ENCODE results near the gene DYNC1H1. TPM values are rescaled to one million over a fixed set of nuclear protein-coding genes. Genes with fewer than 3 reads are reported as not detected.

Gene DYNC1H1
- total RNA-seq, 2 donors from 2014 or later, result 345 to 359 TPM

- no peak for DNase-seq
- intact Hi-C loops (cut with DNase I), result no loop called here
- Histone ChIP-seq H3K27me3 (no peaks in the 10 kb centered on the region), H3K27ac (no peak overlapping the region), H3K4me3 (no peak overlapping the region), H3K9ac (ENCODE audit: low read depth in 2 of 2, low read length in 2 of 2) (no peak overlapping the region), H3K9me3 (no peaks in the 10 kb centered on the region), H3K36me3 (peaks cover 30% of the 10 kb centered on the region), H3K4me1 (no peaks in the 10 kb centered on the region)
- TF ChIP-seq CTCF (IDR thresholded peaks at IDR 0.05), result no peak
Observed at GRCh38 chr14:102029956-102030355, 65.6 kb downstream of the DYNC1H1 start.

GRCh38 chr14:102033241-102033640 is 68.9 kb downstream of the DYNC1H1 start:
- Histone ChIP-seq H3K9me3 (no peaks in the 10 kb centered on the region), H3K9ac (ENCODE audit: low read depth in 2 of 2, low read length in 2 of 2) (no peak overlapping the region), H3K27me3 (no peaks in the 10 kb centered on the region), H3K4me1 (no peaks in the 10 kb centered on the region), H3K4me3 (no peak overlapping the region), H3K27ac (no peak overlapping the region), H3K36me3 (peaks cover 33% of the 10 kb centered on the region)
- no peak for DNase-seq
- intact Hi-C loops (cut with DNase I), result no loop called here
- no peak for TF ChIP-seq CTCF (IDR thresholded peaks at IDR 0.05)

GRCh38 chr14:102034301-102034700 is 69.9 kb downstream of the DYNC1H1 start:
- H3K4me3 ChIP-seq, result no peak overlapping the region
- no peak for TF ChIP-seq CTCF (IDR thresholded peaks at IDR 0.05)
- peaks cover 44% of the 10 kb centered on the region for H3K36me3 ChIP-seq
- no peak overlapping the region for H3K27ac ChIP-seq
- intact Hi-C loops (cut with DNase I), result no loop called here
- H3K27me3 ChIP-seq, result no peaks in the 10 kb centered on the region
- no peak for DNase-seq
- no peak overlapping the region for H3K9ac ChIP-seq (ENCODE audit: low read depth in 2 of 2, low read length in 2 of 2)
- no peaks in the 10 kb centered on the region for H3K4me1 ChIP-seq
- no peaks in the 10 kb centered on the region for H3K9me3 ChIP-seq

GRCh38 chr14:102035914-102036313 is 71.5 kb downstream of the DYNC1H1 start:
- H3K27me3 ChIP-seq, result no peaks in the 10 kb centered on the region
- H3K9me3 ChIP-seq, result no peaks in the 10 kb centered on the region
- no peak for TF ChIP-seq CTCF (IDR thresholded peaks at IDR 0.05)
- intact Hi-C loops (cut with DNase I), result no loop called here
- no peak overlapping the region for H3K4me3 ChIP-seq
- no peaks in the 10 kb centered on the region for H3K4me1 ChIP-seq
- no peak overlapping the region for H3K9ac ChIP-seq (ENCODE audit: low read depth in 2 of 2, low read length in 2 of 2)
- H3K27ac ChIP-seq, result no peak overlapping the region
- DNase-seq, result no peak
- H3K36me3 ChIP-seq, result peaks cover 55% of the 10 kb centered on the region

GRCh38 chr14:102037686-102038085 is 73.3 kb downstream of the DYNC1H1 start:
- H3K27ac ChIP-seq, result no peak overlapping the region
- peaks cover 65% of the 10 kb centered on the region for H3K36me3 ChIP-seq
- intact Hi-C loops (cut with DNase I), result no loop called here
- no peaks in the 10 kb centered on the region for H3K9me3 ChIP-seq
- no peak for DNase-seq
- no peak overlapping the region for H3K4me3 ChIP-seq
- H3K27me3 ChIP-seq, result no peaks in the 10 kb centered on the region
- no peaks in the 10 kb centered on the region for H3K4me1 ChIP-seq
- no peak for TF ChIP-seq CTCF (IDR thresholded peaks at IDR 0.05)
- no peak overlapping the region for H3K9ac ChIP-seq (ENCODE audit: low read depth in 2 of 2, low read length in 2 of 2)

- Histone ChIP-seq H3K9me3 (no peaks in the 10 kb centered on the region), H3K4me1 (no peaks in the 10 kb centered on the region), H3K27me3 (no peaks in the 10 kb centered on the region), H3K9ac (ENCODE audit: low read depth in 2 of 2, low read length in 2 of 2) (no peak overlapping the region), H3K27ac (no peak overlapping the region), H3K36me3 (peaks cover 59% of the 10 kb centered on the region), H3K4me3 (no peak overlapping the region)
- DNase-seq, result no peak
- no peak for TF ChIP-seq CTCF (IDR thresholded peaks at IDR 0.05)
- intact Hi-C loops (cut with DNase I), result no loop called here
Observed at GRCh38 chr14:102039157-102039556, 74.8 kb downstream of the DYNC1H1 start.
